ENCODE results near the gene MRPL19. TPM values are rescaled to one million over a fixed set of nuclear protein-coding genes. Genes with fewer than 3 reads are reported as not detected.
"Not testable (repeated sequence)": the region's sequence is repeated elsewhere in the genome, so short reads cannot be mapped to it uniquely, and the experiment has no call there.

MRPL19 gene
- total RNA-seq, 2 donors from 2014 or later: 13.5 to 22.1 TPM

DNA sequence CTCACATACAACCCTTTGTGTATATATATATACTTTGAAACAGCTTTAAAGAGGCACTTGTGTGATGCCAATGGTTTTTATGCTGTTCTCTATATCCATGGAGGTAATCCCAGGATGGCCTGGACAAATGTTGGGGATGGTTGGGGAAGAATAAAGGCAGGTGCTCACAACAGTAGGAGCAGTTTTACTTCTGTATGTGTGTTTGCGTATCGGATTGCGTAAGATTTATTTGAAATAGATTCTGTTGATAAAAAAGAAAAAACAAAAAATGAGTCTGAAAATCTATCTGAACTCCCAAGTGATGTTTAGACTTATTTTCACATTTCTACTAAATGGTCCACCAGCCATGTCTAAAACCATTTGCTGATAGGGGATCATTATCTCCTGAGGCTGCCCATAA is 29.3 kb downstream of the MRPL19 start:
- peaks cover 5 to 6% of the 10 kb centered on the region in 2 donors for H3K36me3 ChIP-seq (replicated peaks in 1 of 2; ENCODE audit: insufficient read depth in 1 of 2, low read depth in 2 of 2)
- H3K27ac ChIP-seq: no peak overlapping the region
- H3K4me1 ChIP-seq: peaks cover 7% of the 10 kb centered on the region
- no peak overlapping the region for H3K4me3 ChIP-seq
- no peak for TF ChIP-seq POLR2A (IDR thresholded peaks at IDR 0.05)
- TF ChIP-seq, protein P1, sequence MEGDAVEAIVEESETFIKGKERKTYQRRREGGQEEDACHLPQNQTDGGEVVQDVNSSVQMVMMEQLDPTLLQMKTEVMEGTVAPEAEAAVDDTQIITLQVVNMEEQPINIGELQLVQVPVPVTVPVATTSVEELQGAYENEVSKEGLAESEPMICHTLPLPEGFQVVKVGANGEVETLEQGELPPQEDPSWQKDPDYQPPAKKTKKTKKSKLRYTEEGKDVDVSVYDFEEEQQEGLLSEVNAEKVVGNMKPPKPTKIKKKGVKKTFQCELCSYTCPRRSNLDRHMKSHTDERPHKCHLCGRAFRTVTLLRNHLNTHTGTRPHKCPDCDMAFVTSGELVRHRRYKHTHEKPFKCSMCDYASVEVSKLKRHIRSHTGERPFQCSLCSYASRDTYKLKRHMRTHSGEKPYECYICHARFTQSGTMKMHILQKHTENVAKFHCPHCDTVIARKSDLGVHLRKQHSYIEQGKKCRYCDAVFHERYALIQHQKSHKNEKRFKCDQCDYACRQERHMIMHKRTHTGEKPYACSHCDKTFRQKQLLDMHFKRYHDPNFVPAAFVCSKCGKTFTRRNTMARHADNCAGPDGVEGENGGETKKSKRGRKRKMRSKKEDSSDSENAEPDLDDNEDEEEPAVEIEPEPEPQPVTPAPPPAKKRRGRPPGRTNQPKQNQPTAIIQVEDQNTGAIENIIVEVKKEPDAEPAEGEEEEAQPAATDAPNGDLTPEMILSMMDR (IDR thresholded peaks at IDR 0.05): no peak
- DNase-seq (no peak), ATAC-seq (no peak)
- H3K9me3 ChIP-seq: no peaks in the 10 kb centered on the region
- H3K27me3 ChIP-seq: no peaks in the 10 kb centered on the region
- 85 to 90% methylated on average over 3 of the region's 3 CpGs for WGBS, 2 donors
- intact Hi-C loops (cut with DNase I): no loop called here

DNA sequence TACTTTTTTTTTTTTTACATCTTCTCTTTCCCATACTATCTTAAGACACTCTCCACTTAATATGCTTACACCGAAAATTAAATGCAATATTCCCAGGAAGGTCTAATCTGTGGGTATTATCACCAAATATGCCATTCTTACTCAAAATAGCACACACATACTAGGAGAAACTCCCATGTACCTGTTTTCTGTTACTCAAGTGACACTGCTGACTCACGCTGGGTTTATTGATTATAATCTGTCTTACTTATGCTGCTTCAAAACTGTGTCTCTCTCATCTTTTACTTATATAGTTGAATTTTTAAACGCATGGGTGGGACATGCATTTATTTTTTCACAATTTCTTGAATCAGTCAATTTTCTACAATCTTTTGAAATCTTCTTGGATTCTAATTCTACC is 29.9 kb downstream of the MRPL19 start:
- TF ChIP-seq, protein P1 (IDR thresholded peaks at IDR 0.05): no peak
- TF ChIP-seq POLR2A (IDR thresholded peaks at IDR 0.05): no peak
- Histone ChIP-seq H3K4me1 (peaks cover 7% of the 10 kb centered on the region), H3K9me3 (no peaks in the 10 kb centered on the region), H3K27ac (no peak overlapping the region), H3K27me3 (no peaks in the 10 kb centered on the region), H3K36me3 (replicated peaks in 1 of 2; ENCODE audit: insufficient read depth in 1 of 2, low read depth in 2 of 2) (peaks cover 5 to 6% of the 10 kb centered on the region in 2 donors), H3K4me3 (no peak overlapping the region)
- 75 to 77% methylated on average over 3 of the region's 3 CpGs for WGBS, 2 donors
- ATAC-seq (no peak), DNase-seq (no peak)
- intact Hi-C loops (cut with DNase I): no loop called here

DNA sequence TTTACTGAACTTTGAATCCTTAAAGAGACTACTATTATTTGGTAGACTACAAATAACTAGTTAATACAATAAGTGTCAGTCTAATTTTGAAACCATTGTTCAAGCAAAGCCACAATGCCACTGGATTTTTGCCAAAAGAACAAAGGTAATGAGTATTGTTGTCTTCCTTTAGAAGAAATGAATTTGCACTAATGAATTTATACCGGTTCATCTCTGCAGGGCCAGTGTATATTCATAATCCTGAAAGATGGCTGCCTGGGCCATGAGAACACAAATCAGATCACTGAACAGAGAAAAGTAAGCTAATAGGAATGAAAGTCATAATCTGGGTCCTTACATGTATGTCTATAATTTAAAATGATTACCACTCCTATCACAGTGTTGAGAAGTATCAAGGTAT is 33.0 kb downstream of the MRPL19 start:
- Histone ChIP-seq H3K4me1 (peaks cover 7% of the 10 kb centered on the region), H3K27me3 (no peaks in the 10 kb centered on the region), H3K9me3 (no peaks in the 10 kb centered on the region), H3K27ac (no peak overlapping the region), H3K4me3 (no peak overlapping the region), H3K36me3 (replicated peaks in 1 of 2; ENCODE audit: insufficient read depth in 1 of 2, low read depth in 2 of 2) (peaks cover 0 to 2% of the 10 kb centered on the region in 2 donors)
- no peak for ATAC-seq
- no peak for DNase-seq
- intact Hi-C loops (cut with DNase I): no loop called here
- TF ChIP-seq, protein P1 (IDR thresholded peaks at IDR 0.05): no peak
- no peak for TF ChIP-seq POLR2A (IDR thresholded peaks at IDR 0.05)
- WGBS, 2 donors: 82 to 96% methylated on average over 1 of the region's 1 CpG

DNA sequence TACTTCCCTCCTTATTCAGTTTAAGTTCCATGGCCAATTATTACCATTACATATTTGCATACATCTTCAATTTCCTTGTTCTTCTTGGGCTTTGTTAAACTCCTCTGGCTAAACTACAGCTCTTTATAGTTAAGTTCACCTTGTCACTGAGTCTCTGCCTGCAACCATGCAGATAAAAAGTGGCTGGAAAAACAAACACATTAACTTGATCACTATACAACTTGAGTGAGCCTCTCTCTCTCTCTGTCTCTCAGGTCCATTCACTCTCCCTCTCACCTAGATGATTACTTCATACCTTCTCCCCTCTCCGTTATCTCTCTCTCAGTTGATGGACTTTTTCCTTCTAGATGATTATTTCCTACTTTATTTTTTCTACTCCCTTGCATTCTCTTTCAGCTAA is 33.8 kb downstream of the MRPL19 start:
- TF ChIP-seq, protein P1 (IDR thresholded peaks at IDR 0.05): no peak
- TF ChIP-seq POLR2A (IDR thresholded peaks at IDR 0.05): no peak
- intact Hi-C loops (cut with DNase I): no loop called here
- H3K9me3 ChIP-seq: no peaks in the 10 kb centered on the region
- H3K27me3 ChIP-seq: no peaks in the 10 kb centered on the region
- H3K27ac ChIP-seq: no peak overlapping the region
- no peak overlapping the region for H3K4me3 ChIP-seq
- no peak for DNase-seq
- ATAC-seq: no peak
- peaks cover 0 to 2% of the 10 kb centered on the region in 2 donors for H3K36me3 ChIP-seq (replicated peaks in 1 of 2; ENCODE audit: insufficient read depth in 1 of 2, low read depth in 2 of 2)
- H3K4me1 ChIP-seq: peaks cover 7% of the 10 kb centered on the region
- 45 to 69% methylated on average over 1 of the region's 1 CpG for WGBS, 2 donors

DNA sequence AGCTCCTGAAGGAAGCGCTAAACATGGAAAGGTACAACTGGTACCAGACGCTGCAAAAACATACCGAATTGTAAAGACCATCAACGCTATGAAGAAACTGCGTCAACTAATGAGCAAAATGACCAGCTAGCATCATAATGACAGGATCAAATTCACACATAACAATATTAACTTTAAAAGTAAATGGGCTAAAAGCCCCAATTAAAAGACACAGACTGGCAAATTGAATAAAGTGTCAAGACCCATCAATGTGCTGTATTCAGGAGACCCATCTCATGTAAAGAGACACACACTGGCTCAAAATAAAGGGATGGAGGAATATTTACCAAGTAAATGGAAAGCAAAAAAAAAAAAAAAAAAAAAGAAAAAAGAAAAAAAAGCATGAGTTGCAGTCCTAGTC is 36.8 kb downstream of the MRPL19 start:
- H3K27ac ChIP-seq; H3K9me3 ChIP-seq; H3K27me3 ChIP-seq; H3K4me3 ChIP-seq; H3K4me1 ChIP-seq; ATAC-seq; intact Hi-C loops (cut with DNase I); DNase-seq: not testable (repeated sequence)
- peaks cover 4 to 14% of the 10 kb centered on the region in 2 donors for H3K36me3 ChIP-seq (replicated peaks in 1 of 2; ENCODE audit: insufficient read depth in 1 of 2, low read depth in 2 of 2)
- WGBS, 2 donors: 85 to 96% methylated on average over 5 of the region's 5 CpGs
